Prostate gland (tissue), 2 donors: ENCODE results near the gene SULF2.

Experiments
- CTCF ChIP-seq, 4 experiments: fragments of 200-600 bp in 2 of 4; fragments of 450-650 bp in 2 of 4; sonication (generic) in 2 of 4; IDR thresholded peaks; 1 replicate in 3 of 4; 2 replicates in 1 of 4; pipeline ENCODE4 v1.5.1; 2016 to 2019; ENCODE audit warnings: antibody characterized with exemption in 4 of 4, mild to moderate bottlenecking in 2 of 4, moderate library complexity in 2 of 4
- POLR2AphosphoS5 ChIP-seq: sonication (generic); formaldehyde crosslinking; IDR thresholded peaks from one replicate; pipeline ENCODE4 v1.6.1; 2017; ENCODE audit warnings: antibody characterized with exemption

GRCh38 chr20:47754946-47755652, 30.2 kb downstream of the SULF2 start:
- TF ChIP-seq CTCF (IDR thresholded peaks at IDR 0.05) (no peak), POLR2AphosphoS5 (no peak)
